HFFc6 (cell line): Measurements from ENCODE around the gene MEN1. TPM values are rescaled to one million over a fixed set of nuclear protein-coding genes. Genes with fewer than 3 reads are reported as not detected.

Experiments used
- DNase-seq: peaks from one replicate; pipeline ENCODE4 v3.0.0-alpha.2; 2018
- H3K27ac Mint-ChIP-seq: 2 replicates; pipeline ENCODE4 v1.8.0; 2020; ENCODE audit warnings: mild to moderate bottlenecking, mixed read lengths
- H3K27me3 Mint-ChIP-seq: 2 replicates; pipeline ENCODE4 v1.8.0; 2021; ENCODE audit warnings: mild to moderate bottlenecking, moderate library complexity, mixed read lengths; ENCODE audit not compliant: insufficient read depth
- H3K36me3 Mint-ChIP-seq: 2 replicates; pipeline ENCODE4 v1.8.0; 2021; ENCODE audit warnings: low read depth, mixed read lengths
- H3K4me1 Mint-ChIP-seq: 2 replicates; pipeline ENCODE4 v1.8.0; 2020; ENCODE audit warnings: low read depth, mixed read lengths
- H3K4me3 Mint-ChIP-seq: 2 replicates; pipeline ENCODE4 v1.8.0; 2020; ENCODE audit warnings: mild to moderate bottlenecking, moderate library complexity, mixed read lengths
- H3K9me3 Mint-ChIP-seq: 2 replicates; pipeline ENCODE4 v1.8.0; 2020; ENCODE audit warnings: mild to moderate bottlenecking, mixed read lengths
- CTCF ChIP-seq: fragments of 200-600 bp; sonication (generic); IDR thresholded peaks from 2 replicates; pipeline ENCODE4 v1.5.0; 2021; ENCODE audit warnings: antibody characterized with exemption, mild to moderate bottlenecking
- total RNA-seq, 6 experiments: library from RNA; stranded (reverse); fragmentation: NEBNext Ultra II Directional; extraction: Animal tissue kit (Norgen Biotek cat#: 25700); gene quantifications; 2 replicates in 1 of 6; 3 replicates in 5 of 6; pipeline ENCODE4 v1.2.3, GENCODE V29; 2021

MEN1 gene
- total RNA-seq, 6 experiments from 2014 or later: 23.9 to 35.5 (median 26.9) TPM

GRCh38 chr11:64762674-64763525 is 47.5 kb downstream of the MEN1 start:
- Mint-ChIP-seq H3K4me3 (peak overlapping the region; percentile 24; the same call in 1 of the 2 replicates), H3K27ac (peak overlapping the region; percentile 75), H3K4me1 (peaks cover 34% of the 10 kb centered on the region), H3K9me3 (no peaks in the 10 kb centered on the region), H3K27me3 (peaks cover 9% of the 10 kb centered on the region), H3K36me3 (peaks cover 41% of the 10 kb centered on the region)
- no peak for TF ChIP-seq CTCF
- peak; percentile 59 for DNase-seq

- Mint-ChIP-seq H3K27ac (peak overlapping the region; percentile 75), H3K4me1 (peaks cover 34% of the 10 kb centered on the region), H3K27me3 (peaks cover 9% of the 10 kb centered on the region), H3K9me3 (no peaks in the 10 kb centered on the region), H3K36me3 (peaks cover 37% of the 10 kb centered on the region), H3K4me3 (peak overlapping the region; percentile 28)
- TF ChIP-seq CTCF: no peak
- DNase-seq: no peak
Observed at GRCh38 chr11:64762277-64762673, 48.1 kb downstream of the MEN1 start.

GRCh38 chr11:64760759-64761420 is 49.5 kb downstream of the MEN1 start:
- H3K27ac Mint-ChIP-seq: peak overlapping the region; percentile 13; the same call in 1 of the 2 replicates
- H3K9me3 Mint-ChIP-seq: no peaks in the 10 kb centered on the region

GRCh38 chr11:64759722-64760719 is 50.3 kb downstream of the MEN1 start, which contains the start of gene PYGM:
Gene PYGM, minus strand, starts transcription at chr11:64759974. Its CDS starts 76 bp downstream, at chr11:64759898.
- no peak for DNase-seq
- peaks cover 30% of the 10 kb centered on the region for H3K4me1 Mint-ChIP-seq
- H3K9me3 Mint-ChIP-seq: no peaks in the 10 kb centered on the region
- H3K36me3 Mint-ChIP-seq: peaks cover 28% of the 10 kb centered on the region
- H3K27ac Mint-ChIP-seq: no peak within 1 kb of the TSS; the same call in 1 of the 2 replicates
- no peak for TF ChIP-seq CTCF
- no peak within 1 kb of the TSS for H3K4me3 Mint-ChIP-seq
- H3K27me3 Mint-ChIP-seq: peaks cover 8% of the 10 kb centered on the region

More at GRCh38 chr11:64760759-64761420, 49.5 kb downstream of the MEN1 start:
- Mint-ChIP-seq H3K36me3 (peaks cover 33% of the 10 kb centered on the region), H3K4me3 (no peak overlapping the region), H3K27me3 (peaks cover 8% of the 10 kb centered on the region), H3K4me1 (peaks cover 34% of the 10 kb centered on the region)
- DNase-seq: no peak
- no peak for TF ChIP-seq CTCF
